GM10248 (cell line): ENCODE data around the gene MEST.

Source experiments
- CTCF ChIA-PET: fragments of 300-600 bp; sonication (Branson Sonifier 250); formaldehyde crosslinking; extraction: SDS; loops from one replicate; lab custom pipeline; 2021; ENCODE audit warnings: antibody characterized with exemption; lab: Yijun Ruan, JAX
- POLR2A ChIA-PET: fragments of 350-650 bp; sonication (Branson Sonifier 250); formaldehyde crosslinking; extraction: SDS; loops from one replicate; lab custom pipeline; 2020; ENCODE audit warnings: antibody characterized with exemption; lab: Yijun Ruan, JAX
- DNase-seq: peaks from one replicate; pipeline ENCODE4 v3.0.0; 2012; ENCODE audit errors: extremely low spot score
- CTCF ChIP-seq: IDR thresholded peaks from 2 replicates; pipeline ENCODE4 v1.5.1; 2012; ENCODE audit warnings: mild to moderate bottlenecking, low read depth; ENCODE audit errors: extremely low read depth, missing control alignments, control extremely low read depth

The MEST gene

DNA sequence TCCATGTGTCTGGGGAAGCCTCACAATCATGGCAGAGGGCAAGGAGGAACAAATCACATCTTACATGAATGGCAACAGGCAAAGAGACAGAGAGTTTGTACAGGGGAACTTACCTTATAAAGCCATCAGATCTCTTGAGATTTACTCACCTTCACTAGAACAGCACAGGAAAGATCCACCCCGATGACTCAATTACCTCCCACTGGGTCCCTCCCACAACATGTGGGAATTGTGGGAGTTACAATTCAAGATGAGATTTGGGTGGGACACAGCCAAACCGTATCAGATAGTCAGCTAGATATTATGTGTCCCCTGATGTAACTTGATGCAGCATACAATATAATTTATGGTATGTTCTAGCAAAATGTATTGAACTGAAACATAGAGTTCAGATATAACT is 36.9 kb upstream of the MEST start:
- TF ChIP-seq CTCF = no peak
- POLR2A ChIA-PET = no interaction called here
- CTCF ChIA-PET = interaction anchor here (1.2 to 1.3 kb wide), 2 partner anchors 14 to 371 kb away, joined by 3 to 4 read pairs; no protein-coding TSS in a partner anchor
- no peak for DNase-seq

- no peak for TF ChIP-seq CTCF
- ChIA-PET CTCF (no interaction called here), POLR2A (no interaction called here)
- DNase-seq = peak; percentile 27
Observed at GRCh38 chr7:130458257-130458656, 33.6 kb upstream of the MEST start.

- no peak for TF ChIP-seq CTCF
- ChIA-PET POLR2A (no interaction called here), CTCF (interaction anchor here (1.6 kb wide), 1 partner anchor 43 kb away, joined by 3 read pairs; no protein-coding TSS in a partner anchor)
- DNase-seq = no peak
Observed at GRCh38 chr7:130461272-130461671, 30.6 kb upstream of the MEST start.

DNA sequence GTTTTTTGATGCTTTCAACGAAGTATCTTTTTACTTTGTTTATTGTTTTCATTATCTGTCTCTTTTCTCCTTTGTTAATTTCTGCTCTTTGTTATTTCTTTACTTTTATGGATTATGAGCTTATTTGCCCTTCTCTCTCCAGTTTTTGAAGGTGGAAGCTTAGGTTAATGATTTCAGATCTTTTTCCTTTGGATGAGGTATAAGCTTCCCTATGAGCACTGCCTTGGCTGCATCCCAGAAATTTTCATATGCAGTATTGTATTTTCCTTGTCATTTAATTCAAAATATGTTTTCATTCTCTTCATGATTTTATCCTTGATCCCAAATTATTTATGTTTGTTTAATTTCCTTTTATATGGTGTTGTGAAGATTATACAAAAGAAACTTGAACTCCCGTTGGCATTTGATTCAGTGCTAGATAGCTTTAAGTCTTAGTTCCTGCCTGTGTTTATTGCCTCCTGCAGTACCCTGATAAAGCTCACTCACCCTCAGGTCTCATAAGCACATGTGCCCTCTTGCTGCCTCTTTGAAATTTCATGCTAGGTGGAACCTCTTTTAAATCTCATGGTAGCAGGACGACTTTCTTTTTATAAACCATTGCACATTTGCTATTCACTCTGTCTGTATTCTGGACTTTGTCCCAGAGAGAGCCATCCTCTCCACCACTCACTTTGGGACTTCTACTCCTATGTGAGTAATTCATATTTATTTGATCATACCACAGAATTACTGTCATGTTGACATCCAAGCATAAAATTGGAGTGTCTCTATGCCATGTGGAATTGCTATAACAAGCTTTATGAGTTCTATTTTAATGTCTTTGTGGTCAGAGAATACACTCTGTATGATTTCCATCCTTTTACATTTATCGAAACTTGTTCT is 28.1 kb upstream of the MEST start:
- POLR2A ChIA-PET = no interaction called here

DNA sequence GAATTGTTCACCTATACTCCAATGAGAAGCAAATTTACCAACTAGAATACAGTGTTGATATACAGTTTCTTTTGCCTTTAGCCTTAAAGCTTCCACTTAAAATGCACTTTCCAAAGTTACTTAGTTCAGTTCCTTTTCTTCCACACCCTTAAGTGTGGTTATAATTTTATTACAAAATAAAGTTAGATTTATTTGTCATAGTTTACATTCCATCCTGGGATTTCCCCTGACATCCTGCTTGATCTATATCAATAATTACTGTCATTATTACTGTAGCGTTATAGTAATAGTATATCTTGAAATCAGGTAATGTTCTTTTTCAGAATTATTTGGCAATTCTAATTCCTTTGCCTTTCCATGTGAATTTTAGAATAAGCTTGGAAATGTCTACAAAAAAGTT is 23.3 kb upstream of the MEST start:
- TF ChIP-seq CTCF = no peak
- ChIA-PET CTCF (interaction anchor here (0.7 to 1.3 kb wide), 3 partner anchors 10 to 22 kb away, joined by 3 to 4 read pairs (median 4); no protein-coding TSS in a partner anchor), POLR2A (no interaction called here)

More for the DNA sequence above, 28.1 kb upstream of the MEST start:
- no peak for DNase-seq
- CTCF ChIA-PET = interaction anchor here (1.1 to 1.5 kb wide), 3 partner anchors 10 to 13 kb away, joined by 3 to 6 read pairs (median 4); no protein-coding TSS in a partner anchor
- no peak for TF ChIP-seq CTCF

GRCh38 chr7:130471974-130472373 is 19.9 kb upstream of the MEST start:
- TF ChIP-seq CTCF = no peak
- POLR2A ChIA-PET = no interaction called here
- CTCF ChIA-PET = interaction anchor here (0.6 to 1.7 kb wide), 2 partner anchors 12 to 55 kb away, joined by 3 to 4 read pairs; no protein-coding TSS in a partner anchor
- no peak for DNase-seq

More for the DNA sequence above, 23.3 kb upstream of the MEST start:
- DNase-seq = no peak
